Type B pancreatic cell (in vitro differentiated cells): ENCODE results near the gene OLIG1. TPM values are rescaled to one million over a fixed set of nuclear protein-coding genes. Genes with fewer than 3 reads are reported as not detected.

ENCODE experiments used
- DNase-seq: peaks from one replicate; pipeline ENCODE4 v3.0.0; 2021; ENCODE audit warnings: mixed read lengths; ENCODE audit not compliant: unreplicated experiment; ENCODE audit errors: extremely low spot score
- H3K27ac Mint-ChIP-seq: 2 replicates; pipeline ENCODE4 v1.8.0; 2021; ENCODE audit warnings: mild to moderate bottlenecking, mixed read lengths
- H3K27me3 Mint-ChIP-seq: 2 replicates; pipeline ENCODE4 v1.8.0; 2021; ENCODE audit warnings: mixed read lengths
- H3K36me3 Mint-ChIP-seq: 2 replicates; pipeline ENCODE4 v1.8.0; 2021; ENCODE audit warnings: mixed read lengths
- H3K4me1 Mint-ChIP-seq: one replicate; pipeline ENCODE4 v1.8.0; 2021; ENCODE audit warnings: mixed read lengths; ENCODE audit not compliant: unreplicated experiment
- H3K4me3 Mint-ChIP-seq: 2 replicates; pipeline ENCODE4 v1.8.0; 2021; ENCODE audit warnings: mild to moderate bottlenecking, mixed read lengths
- H3K9me3 Mint-ChIP-seq: 2 replicates; pipeline ENCODE4 v1.8.0; 2021; ENCODE audit warnings: mixed read lengths
- CTCF ChIP-seq: fragments of 200-600 bp; sonication (generic); conservative IDR thresholded peaks from 2 replicates; pipeline ENCODE4 v1.5.0; 2021; ENCODE audit warnings: antibody characterized with exemption, mild to moderate bottlenecking
- total RNA-seq: library from RNA; stranded (reverse); gene quantifications from 2 replicates; pipeline ENCODE4 v1.2.1, GENCODE V29; 2021; ENCODE audit warnings: low replicate concordance

The OLIG1 gene
- total RNA-seq, 1 donor from 2014 or later, result 2.8 TPM

GRCh38 chr21:33039536-33039935, 30.4 kb upstream of the OLIG1 start:
- Mint-ChIP-seq H3K9me3 (no peaks in the 10 kb centered on the region), H3K27me3 (peaks cover 81% of the 10 kb centered on the region), H3K27ac (no peak overlapping the region), H3K4me1 (no peaks in the 10 kb centered on the region), H3K4me3 (no peak overlapping the region), H3K36me3 (no peaks in the 10 kb centered on the region)
- no peak for DNase-seq
- TF ChIP-seq CTCF, result no peak

- Mint-ChIP-seq H3K9me3 (no peaks in the 10 kb centered on the region), H3K4me1 (no peaks in the 10 kb centered on the region), H3K27ac (no peak overlapping the region), H3K27me3 (peaks cover 81% of the 10 kb centered on the region), H3K4me3 (no peak overlapping the region), H3K36me3 (no peaks in the 10 kb centered on the region)
- no peak for TF ChIP-seq CTCF
- DNase-seq, result no peak
Observed at GRCh38 chr21:33040215-33040614, 29.7 kb upstream of the OLIG1 start.

GRCh38 chr21:33041981-33042380, 28.0 kb upstream of the OLIG1 start:
- peaks cover 78% of the 10 kb centered on the region for H3K27me3 Mint-ChIP-seq
- no peak overlapping the region for H3K27ac Mint-ChIP-seq
- no peaks in the 10 kb centered on the region for H3K9me3 Mint-ChIP-seq
- TF ChIP-seq CTCF, result no peak
- DNase-seq, result no peak
- no peak overlapping the region for H3K4me3 Mint-ChIP-seq
- H3K36me3 Mint-ChIP-seq, result no peaks in the 10 kb centered on the region
- H3K4me1 Mint-ChIP-seq, result no peaks in the 10 kb centered on the region

GRCh38 chr21:33042812-33043211, 27.1 kb upstream of the OLIG1 start:
- H3K4me3 Mint-ChIP-seq, result no peak overlapping the region
- DNase-seq, result no peak
- H3K27ac Mint-ChIP-seq, result no peak overlapping the region
- no peaks in the 10 kb centered on the region for H3K36me3 Mint-ChIP-seq
- TF ChIP-seq CTCF, result no peak
- H3K4me1 Mint-ChIP-seq, result no peaks in the 10 kb centered on the region
- no peaks in the 10 kb centered on the region for H3K9me3 Mint-ChIP-seq
- peaks cover 78% of the 10 kb centered on the region for H3K27me3 Mint-ChIP-seq

- Mint-ChIP-seq H3K9me3 (no peaks in the 10 kb centered on the region), H3K36me3 (no peaks in the 10 kb centered on the region), H3K4me3 (no peak overlapping the region), H3K27ac (no peak overlapping the region), H3K4me1 (no peaks in the 10 kb centered on the region), H3K27me3 (peaks cover 78% of the 10 kb centered on the region)
- DNase-seq, result no peak
- no peak for TF ChIP-seq CTCF
Observed at GRCh38 chr21:33046455-33046854, 23.5 kb upstream of the OLIG1 start.

GRCh38 chr21:33047231-33047630, 22.7 kb upstream of the OLIG1 start:
- Mint-ChIP-seq H3K27me3 (peaks cover 78% of the 10 kb centered on the region), H3K4me1 (no peaks in the 10 kb centered on the region)
- no peak for TF ChIP-seq CTCF

More at GRCh38 chr21:33047231-33047630, 22.7 kb upstream of the OLIG1 start:
- no peak for DNase-seq
- H3K4me3 Mint-ChIP-seq, result no peak overlapping the region
- no peaks in the 10 kb centered on the region for H3K9me3 Mint-ChIP-seq
- H3K27ac Mint-ChIP-seq, result no peak overlapping the region
- H3K36me3 Mint-ChIP-seq, result no peaks in the 10 kb centered on the region
